Kidney (tissue), 14 donors: ENCODE measurements around the gene DENND1B. TPM values are rescaled to one million over a fixed set of nuclear protein-coding genes. Genes with fewer than 3 reads are reported as not detected.

Experiments used
- DNase-seq, 5 donors: peaks; one replicate each; pipeline ENCODE4 v3.0.0-alpha.2; 2013 to 2020
- FAIRE-seq: peaks from 2 replicates; lab custom pipeline; 2012; peaks lifted over from hg19 to GRCh38; lab: Jason Lieb, UNC
- H3K27ac ChIP-seq, 2 donors: one replicate each; pipeline ENCODE4 v1.7.0; 2013; ENCODE audit warnings: low read depth in 2 of 2, low read length in 2 of 2, inconsistent platforms in 1 of 2
- H3K27me3 ChIP-seq: one replicate; pipeline ENCODE4 v1.7.1; 2013; ENCODE audit warnings: low read length, inconsistent platforms; ENCODE audit not compliant: control insufficient read depth, insufficient read depth
- H3K36me3 ChIP-seq, 3 donors: one replicate each; pipeline versions ENCODE4 v1.7.0 to v1.7.1; 2013; ENCODE audit warnings: low read length in 3 of 3, control low read depth in 1 of 3, inconsistent platforms in 1 of 3; ENCODE audit not compliant: insufficient read depth in 3 of 3, control insufficient read depth in 2 of 3
- H3K4me1 ChIP-seq, 3 donors: one replicate each; pipeline versions ENCODE4 v1.7.0 to v1.7.1; 2013; ENCODE audit warnings: low read length in 3 of 3, inconsistent platforms in 1 of 3, low read depth in 1 of 3; ENCODE audit not compliant: control insufficient read depth in 2 of 3, insufficient read depth in 2 of 3
- H3K4me3 ChIP-seq, 3 donors: one replicate each; pipeline versions ENCODE4 v1.7.0 to v1.8.1; 2013; ENCODE audit warnings: low read length in 3 of 3, control low read depth in 1 of 3, inconsistent platforms in 1 of 3
- H3K9ac ChIP-seq, 3 donors: one replicate each; pipeline versions ENCODE4 v1.7.0 to v1.7.1; 2013; ENCODE audit warnings: low read length in 3 of 3, control low read depth in 1 of 3, inconsistent platforms in 1 of 3
- H3K9me3 ChIP-seq, 3 donors: one replicate each; pipeline versions ENCODE4 v1.7.0 to v1.7.1; 2013; ENCODE audit warnings: low read length in 3 of 3, control low read depth in 1 of 3, inconsistent platforms in 1 of 3; ENCODE audit not compliant: control insufficient read depth in 2 of 3, insufficient read depth in 1 of 3
- intact Hi-C: fragments of 100-400 bp; cut with DNase I; formaldehyde crosslinking; loops from one replicate; pipeline ENCODE4 v1.11.1; 2022
- polyA plus RNA-seq: library from polyadenylated mRNA; stranded (reverse); fragments of 350-450 nt; fragmentation: Illumina TruSeq; extraction: RNeasy Lipid Tissue Mini Kit (QIAGEN cat#74804); gene quantifications from one replicate; pipeline ENCODE4 v1.2.3, GENCODE V29; 2014; ENCODE audit warnings: low read depth, low replicate concordance; ENCODE audit not compliant: insufficient read depth
- total RNA-seq: library from RNA; stranded (reverse); fragmentation: NEBNext Ultra II Directional; extraction: Animal tissue kit (Norgen Biotek cat#: 25700); gene quantifications from one replicate; pipeline ENCODE4 v1.2.1, GENCODE V29; 2021
- TF ChIP-seq, protein P1 (sequence below): IDR thresholded peaks from 3 replicates; pipeline ENCODE4 v1.5.1; 2012; ENCODE audit warnings: mild to moderate bottlenecking, moderate library complexity, borderline replicate concordance; ENCODE audit not compliant: insufficient read depth; ENCODE audit errors: extremely low read depth
- donor health status: control.
- donor health status: control.
- donor health status: control.
- donor health status: control.
- donor health status: control.
- donor health status: DM: yes; HTN: yes; CAD: no.
- donor health status: Normal renal cell carcinoma (clear cell type).

The DENND1B gene
- total and polyA plus RNA-seq, 2 donors from 2014 or later = 3.1 to 20.6 TPM

DNA sequence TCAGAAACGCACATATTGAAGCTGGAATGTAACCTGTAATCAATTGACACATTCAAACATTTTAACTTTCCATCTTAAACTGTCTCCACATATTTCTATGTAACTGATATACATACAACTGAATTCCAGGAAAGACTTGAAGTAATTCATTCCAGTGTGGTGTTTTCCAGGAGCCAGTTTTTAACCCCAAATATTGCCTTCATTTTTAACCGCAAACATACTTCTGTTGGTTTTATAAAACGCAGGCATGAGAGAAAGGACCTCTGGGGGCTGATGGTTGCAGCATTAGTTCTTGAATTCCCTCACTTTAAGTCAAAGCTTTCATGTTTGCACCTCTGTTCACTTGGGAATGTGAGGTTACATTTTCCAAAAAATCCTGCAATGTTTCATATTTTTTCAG, 303.1 kb downstream of the DENND1B start:
- TF ChIP-seq, protein P1, sequence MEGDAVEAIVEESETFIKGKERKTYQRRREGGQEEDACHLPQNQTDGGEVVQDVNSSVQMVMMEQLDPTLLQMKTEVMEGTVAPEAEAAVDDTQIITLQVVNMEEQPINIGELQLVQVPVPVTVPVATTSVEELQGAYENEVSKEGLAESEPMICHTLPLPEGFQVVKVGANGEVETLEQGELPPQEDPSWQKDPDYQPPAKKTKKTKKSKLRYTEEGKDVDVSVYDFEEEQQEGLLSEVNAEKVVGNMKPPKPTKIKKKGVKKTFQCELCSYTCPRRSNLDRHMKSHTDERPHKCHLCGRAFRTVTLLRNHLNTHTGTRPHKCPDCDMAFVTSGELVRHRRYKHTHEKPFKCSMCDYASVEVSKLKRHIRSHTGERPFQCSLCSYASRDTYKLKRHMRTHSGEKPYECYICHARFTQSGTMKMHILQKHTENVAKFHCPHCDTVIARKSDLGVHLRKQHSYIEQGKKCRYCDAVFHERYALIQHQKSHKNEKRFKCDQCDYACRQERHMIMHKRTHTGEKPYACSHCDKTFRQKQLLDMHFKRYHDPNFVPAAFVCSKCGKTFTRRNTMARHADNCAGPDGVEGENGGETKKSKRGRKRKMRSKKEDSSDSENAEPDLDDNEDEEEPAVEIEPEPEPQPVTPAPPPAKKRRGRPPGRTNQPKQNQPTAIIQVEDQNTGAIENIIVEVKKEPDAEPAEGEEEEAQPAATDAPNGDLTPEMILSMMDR = no peak
- Histone ChIP-seq H3K27ac (no peak overlapping the region), H3K9ac (no peak overlapping the region), H3K4me3 (no peak overlapping the region), H3K27me3 (no peaks in the 10 kb centered on the region), H3K4me1 (no peaks in the 10 kb centered on the region), H3K36me3 (no peaks in the 10 kb centered on the region), H3K9me3 (no peaks in the 10 kb centered on the region)
- DNase-seq (no peak), FAIRE-seq (no peak)
- intact Hi-C loops = no loop called here

- DNase-seq = peak in 1 of 5 donors; percentile 14
- no peaks in the 10 kb centered on the region for H3K27me3 ChIP-seq
- no peak for FAIRE-seq
- no peaks in the 10 kb centered on the region for H3K36me3 ChIP-seq
- no peak overlapping the region for H3K9ac ChIP-seq
- H3K4me3 ChIP-seq = no peak overlapping the region
- TF ChIP-seq, protein P1 = no peak
- no peaks in the 10 kb centered on the region for H3K9me3 ChIP-seq
- intact Hi-C loops = no loop called here
- no peak overlapping the region for H3K27ac ChIP-seq
- H3K4me1 ChIP-seq = no peaks in the 10 kb centered on the region
These were observed 303.9 kb downstream of the DENND1B start for GRCh38 chr1:197471248-197471985.

DNA sequence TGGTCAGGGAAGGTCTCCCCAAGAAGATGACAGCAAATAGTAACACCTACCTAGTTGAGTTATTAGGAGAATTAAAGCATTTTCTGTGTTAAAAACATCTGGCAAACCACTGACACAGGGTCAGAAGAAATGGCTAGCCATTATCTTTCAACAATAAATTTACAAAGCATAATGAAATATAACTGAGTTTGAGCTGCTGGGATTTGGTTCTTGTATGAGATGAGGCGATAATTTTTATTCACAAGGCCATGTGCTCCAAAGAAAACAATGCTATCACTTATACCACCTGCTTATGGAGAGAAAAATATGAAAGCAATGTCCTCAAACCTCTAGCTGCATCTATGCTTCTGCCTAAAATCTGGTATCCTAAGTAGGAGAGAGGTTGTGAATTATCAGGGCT, 304.9 kb downstream of the DENND1B start:
- FAIRE-seq (no peak), DNase-seq (no peak)
- Histone ChIP-seq H3K4me1 (no peaks in the 10 kb centered on the region), H3K4me3 (no peak overlapping the region), H3K27me3 (no peaks in the 10 kb centered on the region), H3K9ac (no peak overlapping the region), H3K27ac (no peak overlapping the region), H3K36me3 (no peaks in the 10 kb centered on the region), H3K9me3 (no peaks in the 10 kb centered on the region)
- TF ChIP-seq, protein P1 = no peak
- intact Hi-C loops = no loop called here
